G401.6 (cell line): ENCODE results near the gene CLEC20A.

Source experiments
- FAIRE-seq: peaks from 2 replicates; lab custom pipeline; 2012; peaks lifted over from hg19 to GRCh38; lab: Jason Lieb, UNC

The CLEC20A gene

DNA sequence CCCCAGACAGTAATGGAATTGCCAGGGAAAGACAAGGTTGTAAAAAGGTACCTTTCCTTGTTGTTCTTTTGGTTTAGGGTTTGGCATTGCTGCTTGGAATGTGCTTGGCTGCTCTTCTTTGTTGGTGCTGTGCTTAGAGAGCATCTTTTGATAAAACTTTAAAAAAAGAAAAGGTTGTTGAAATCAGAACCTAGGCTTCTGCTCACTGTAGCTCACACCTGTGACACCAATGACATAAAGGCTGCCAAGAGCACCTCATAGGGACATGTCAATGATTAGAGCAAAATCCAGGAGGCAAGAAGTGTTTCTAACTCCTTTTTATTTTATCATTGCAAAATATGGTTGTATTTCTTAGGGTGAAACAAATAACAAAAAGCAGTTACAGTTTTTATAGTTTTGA is 28.9 kb downstream of the CLEC20A start:
- no peak for FAIRE-seq

DNA sequence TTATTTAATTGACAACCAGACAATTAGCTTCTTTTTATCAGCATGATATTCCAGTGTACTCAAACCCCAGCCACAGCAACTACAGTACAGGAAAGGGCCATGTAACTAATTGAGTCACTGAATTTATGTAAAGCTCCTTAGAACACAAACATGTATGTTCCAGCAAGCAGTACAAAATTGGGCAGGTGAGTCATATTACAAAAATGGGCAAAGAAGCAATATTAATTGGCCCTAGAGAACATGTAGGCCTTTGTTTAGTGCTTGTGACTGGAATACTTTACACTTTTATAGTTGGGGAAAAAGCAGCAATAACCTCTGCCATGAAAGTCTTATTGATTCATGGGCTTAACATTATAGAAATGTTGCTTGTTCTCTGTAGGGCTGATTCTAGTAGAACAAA is 31.8 kb downstream of the CLEC20A start:
- no peak for FAIRE-seq

- FAIRE-seq: no peak
Observed at GRCh38 chr1:178464566-178464965, 32.2 kb downstream of the CLEC20A start.

DNA sequence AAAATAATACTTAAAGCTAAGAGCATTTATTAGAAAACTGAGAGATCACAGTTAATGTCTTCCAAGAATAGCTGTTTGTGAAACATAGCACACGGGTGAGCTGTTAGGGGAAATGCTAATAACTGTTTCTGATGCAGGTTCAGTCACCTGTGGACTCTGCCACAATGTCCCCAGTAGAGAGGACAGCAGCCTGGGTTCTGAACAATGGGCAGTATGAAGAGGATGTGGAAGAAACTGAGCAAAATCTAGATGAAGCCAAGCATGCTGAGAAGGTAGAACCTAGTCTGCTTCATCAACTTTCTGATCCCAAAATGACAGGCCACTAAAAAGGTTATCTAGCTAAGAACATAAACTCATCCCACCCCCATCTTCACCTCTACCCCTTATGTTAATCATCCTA is 32.6 kb downstream of the CLEC20A start:
- no peak for FAIRE-seq

DNA sequence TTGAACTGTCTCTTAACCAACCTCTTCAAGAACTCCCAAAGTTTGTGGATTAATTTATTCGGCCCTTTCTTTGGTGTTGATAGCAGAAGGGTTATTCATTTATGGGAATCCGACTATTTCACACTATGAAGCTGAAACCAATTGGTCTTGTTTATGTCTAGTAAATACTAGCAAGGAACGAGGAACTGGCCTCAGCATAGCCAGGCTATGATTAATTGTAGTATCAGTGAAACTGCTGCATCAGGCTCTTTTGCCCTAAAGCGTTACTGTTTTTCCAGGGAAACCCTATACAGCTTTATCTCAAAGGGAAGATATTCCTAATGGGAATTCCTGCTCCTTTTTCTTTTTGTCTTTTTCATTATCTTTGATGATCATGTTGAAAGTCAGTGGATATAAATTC is 35.1 kb downstream of the CLEC20A start:
- no peak for FAIRE-seq

DNA sequence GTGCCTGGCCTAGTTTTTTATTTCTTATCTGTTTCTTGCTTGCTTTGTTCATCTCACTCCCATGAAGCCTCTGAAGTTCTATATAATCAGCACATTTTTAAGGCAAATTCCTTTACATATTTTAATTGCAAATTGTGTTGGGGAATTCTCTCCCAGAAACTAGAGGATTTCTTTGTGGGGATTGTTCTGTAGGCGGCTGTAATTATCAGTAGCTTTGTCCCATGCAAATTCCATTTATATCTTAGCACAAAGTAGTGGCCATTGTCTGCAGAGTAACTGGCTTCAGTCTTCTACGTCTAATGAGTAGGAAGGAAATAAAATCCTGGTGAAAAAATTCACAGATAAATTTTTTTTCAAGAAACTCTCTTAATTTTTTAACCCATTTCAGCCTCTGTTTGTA is 35.7 kb downstream of the CLEC20A start:
- no peak for FAIRE-seq

- FAIRE-seq: no peak
Observed at GRCh38 chr1:178458203-178458602, 38.6 kb downstream of the CLEC20A start.

DNA sequence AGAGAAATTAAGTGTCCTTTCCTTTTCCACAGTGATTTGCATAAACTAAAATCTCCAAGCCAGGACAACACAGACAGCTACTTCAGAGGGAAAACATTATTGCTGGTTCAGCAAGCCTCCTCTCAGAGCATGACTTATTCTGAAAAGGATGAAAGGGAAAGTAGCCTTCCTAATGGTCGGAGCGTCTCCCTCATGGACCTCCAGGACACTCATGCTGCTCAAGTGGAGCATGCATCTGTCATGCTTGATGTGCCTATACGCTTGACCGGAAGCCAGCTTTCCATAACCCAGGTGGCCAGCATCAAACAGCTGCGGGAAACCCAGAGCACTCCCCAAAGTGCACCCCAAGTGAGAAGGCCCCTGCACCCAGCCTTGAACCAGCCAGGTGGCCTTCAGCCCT is 39.1 kb downstream of the CLEC20A start:
- FAIRE-seq: no peak

GRCh38 chr1:178456472-178456871 is 40.3 kb downstream of the CLEC20A start:
- FAIRE-seq: no peak

GRCh38 chr1:178452013-178452412 is 44.8 kb downstream of the CLEC20A start:
- FAIRE-seq: no peak

DNA sequence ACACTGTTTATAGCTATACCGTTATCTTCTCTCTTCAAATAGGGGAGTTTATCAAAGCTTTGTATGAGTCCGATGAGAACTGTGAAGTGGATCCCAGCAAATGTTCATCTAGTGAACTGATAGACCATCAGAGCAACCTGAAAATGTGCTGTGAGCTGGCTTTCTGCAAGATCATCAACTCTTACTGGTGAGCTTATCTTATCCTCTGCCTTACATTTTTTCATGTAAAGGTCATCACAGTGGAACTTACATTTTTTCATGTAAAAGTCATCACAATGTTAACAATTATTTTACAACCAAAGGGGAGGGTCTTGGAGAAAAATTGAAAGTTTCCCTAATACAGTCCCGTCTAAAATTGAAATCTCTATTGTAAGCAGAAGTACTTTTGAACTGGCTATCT is 45.2 kb downstream of the CLEC20A start:
- FAIRE-seq: no peak

DNA sequence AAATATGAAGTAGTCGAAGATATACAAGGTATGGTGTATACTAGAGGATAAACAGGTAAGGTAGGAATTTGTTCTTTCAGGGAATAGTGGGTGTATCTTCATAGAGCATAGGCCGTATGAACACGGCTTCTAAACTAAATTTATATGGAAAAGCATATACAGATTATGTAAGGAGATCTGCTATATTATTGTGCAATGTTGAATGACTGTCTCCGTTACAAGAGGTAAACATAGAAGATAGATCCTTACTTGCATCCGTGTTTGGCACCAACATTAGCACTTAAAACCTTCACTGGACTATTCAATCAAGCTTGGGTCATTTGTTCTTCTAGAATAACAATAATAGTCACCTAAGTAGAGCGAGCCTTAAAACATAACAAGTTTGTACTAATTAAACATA is 45.9 kb downstream of the CLEC20A start:
- FAIRE-seq: no peak

GRCh38 chr1:178442925-178443324 is 53.8 kb downstream of the CLEC20A start:
- no peak for FAIRE-seq

- FAIRE-seq: no peak
Observed at GRCh38 chr1:178438432-178438831, 58.3 kb downstream of the CLEC20A start.

- FAIRE-seq: no peak
Observed at GRCh38 chr1:178436899-178437298, 59.9 kb downstream of the CLEC20A start.

DNA sequence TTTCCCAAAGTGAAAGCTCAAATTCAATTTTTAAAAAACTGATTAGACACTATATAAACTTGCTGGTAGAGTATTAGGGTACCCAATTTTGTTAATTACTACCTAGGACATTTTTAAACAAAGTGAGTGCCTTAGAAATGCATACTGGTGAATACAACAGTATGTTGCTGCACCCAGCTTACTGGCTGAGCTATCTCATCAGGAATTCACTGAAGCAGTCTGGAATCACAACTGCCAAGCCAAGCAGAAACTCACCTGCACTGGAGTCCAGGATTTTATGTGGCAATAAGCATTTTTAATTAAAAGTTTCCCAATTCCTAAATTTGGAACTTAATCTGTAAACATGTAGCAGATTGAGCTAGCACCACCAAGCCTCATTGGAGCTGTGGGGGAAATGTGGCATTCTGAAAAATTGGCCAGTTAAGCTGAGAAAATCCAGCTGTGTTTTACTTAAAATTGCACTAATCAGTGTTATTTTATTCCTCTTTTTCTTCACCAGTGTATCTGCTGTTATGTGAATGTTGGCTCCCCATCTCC is 61.8 kb downstream of the CLEC20A start:
- no peak for FAIRE-seq

GRCh38 chr1:178434360-178434759 is 62.4 kb downstream of the CLEC20A start:
- no peak for FAIRE-seq
